Neural cell (in vitro differentiated cells): ENCODE measurements around the gene GTPBP6. TPM values are rescaled to one million over a fixed set of nuclear protein-coding genes. Genes with fewer than 3 reads are reported as not detected.

Source experiments
- H2AFZ ChIP-seq: fragments of 200-600, 300-800 bp; sonication (generic), shearing (Covaris generic); 2 replicates; pipeline ENCODE4 v1.6.0; 2014; ENCODE audit warnings: low read depth, mild to moderate bottlenecking, antibody characterized with exemption, low read length, moderate library complexity
- H3F3A ChIP-seq: fragments of 200-600 bp; shearing (Covaris generic); 2 replicates; pipeline ENCODE4 v1.6.1; 2016; ENCODE audit warnings: mild to moderate bottlenecking, moderate library complexity, mixed read lengths, antibody characterized with exemption, low read length; ENCODE audit not compliant: insufficient read depth, poor library complexity, severe bottlenecking
- H3K27ac ChIP-seq: fragments of 200-600, 300-800 bp; sonication (generic), shearing (Covaris generic); 2 replicates; pipeline ENCODE4 v1.5.1; 2014; ENCODE audit warnings: mild to moderate bottlenecking, low read length, moderate library complexity
- H3K27me3 ChIP-seq: fragments of 300-800, 200-600 bp; sonication (generic), shearing (Covaris generic); 2 replicates; pipeline ENCODE4 v1.6.0; 2014; ENCODE audit warnings: mild to moderate bottlenecking, low read depth, low read length, moderate library complexity; ENCODE audit not compliant: insufficient read depth
- H3K36me3 ChIP-seq: fragments of 300-800, 200-600 bp; sonication (generic), shearing (Covaris generic); 2 replicates; pipeline ENCODE4 v1.5.1; 2014; ENCODE audit warnings: mild to moderate bottlenecking, antibody characterized with exemption, low read length, moderate library complexity; ENCODE audit not compliant: insufficient read depth
- H3K4me2 ChIP-seq: fragments of 300-800, 200-600 bp; sonication (generic), shearing (Covaris generic); 2 replicates; pipeline ENCODE4 v1.6.0; 2014; ENCODE audit warnings: mild to moderate bottlenecking, low read length
- H3K4me3 ChIP-seq: fragments of 300-800, 200-600 bp; sonication (generic), shearing (Covaris generic); 2 replicates; pipeline ENCODE4 v1.5.1; 2014; ENCODE audit warnings: mild to moderate bottlenecking, low read length, moderate library complexity
- H3K79me2 ChIP-seq: fragments of 200-600 bp; shearing (Covaris generic); replicated peaks from 2 replicates; pipeline ENCODE4 v1.6.0; 2014; ENCODE audit warnings: mild to moderate bottlenecking, low read length, moderate library complexity; ENCODE audit not compliant: insufficient read depth
- H3K9ac ChIP-seq: fragments of 300-800, 200-600 bp; sonication (generic), shearing (Covaris generic); 2 replicates; pipeline ENCODE4 v1.6.1; 2016; ENCODE audit warnings: mild to moderate bottlenecking, low read length, mixed read lengths
- H3K9me2 ChIP-seq: fragments of 200-600 bp; shearing (Covaris generic); 2 replicates; pipeline ENCODE4 v1.6.1; 2016; ENCODE audit warnings: mild to moderate bottlenecking, low read length, mixed read lengths; ENCODE audit not compliant: insufficient read depth
- H3K9me3 ChIP-seq: fragments of 200-600, 300-800 bp; sonication (generic), shearing (Covaris generic); 2 replicates; pipeline ENCODE4 v1.6.1; 2016; ENCODE audit warnings: mild to moderate bottlenecking, mixed run types, low read length, moderate library complexity, mixed read lengths
- H4K20me1 ChIP-seq: fragments of 200-600 bp; shearing (Covaris generic); 2 replicates; pipeline ENCODE4 v1.6.1; 2016; ENCODE audit warnings: mild to moderate bottlenecking, mixed run types; ENCODE audit not compliant: insufficient read depth
- CTCF ChIP-seq: fragments of 450-650 bp; IDR thresholded peaks from 2 replicates; pipeline ENCODE4 v1.5.1; 2014; ENCODE audit warnings: antibody characterized with exemption, mild to moderate bottlenecking, moderate library complexity; ENCODE audit not compliant: poor library complexity, severe bottlenecking
- EP300 ChIP-seq: fragments of 450-650 bp; conservative IDR thresholded peaks from 2 replicates; pipeline ENCODE4 v1.6.1; 2014; ENCODE audit warnings: antibody characterized with exemption, mild to moderate bottlenecking, moderate library complexity; ENCODE audit not compliant: poor library complexity, severe bottlenecking
- EZH2 ChIP-seq: fragments of 200-600, 300-800 bp; shearing (Covaris generic), sonication (generic); IDR thresholded peaks from 2 replicates; pipeline ENCODE4 v1.6.1; 2014; ENCODE audit warnings: antibody characterized with exemption, low read length, borderline replicate concordance, mild to moderate bottlenecking; ENCODE audit not compliant: insufficient read depth, poor library complexity, severe bottlenecking
- MXI1 ChIP-seq: fragments of 450-650 bp; conservative IDR thresholded peaks from 2 replicates; pipeline ENCODE4 v1.6.1; 2014; ENCODE audit warnings: antibody characterized with exemption, mild to moderate bottlenecking; ENCODE audit not compliant: poor library complexity, severe bottlenecking
- POLR2AphosphoS5 ChIP-seq: IDR thresholded peaks from 2 replicates; pipeline ENCODE4 v1.6.1; 2012
- RAD21 ChIP-seq: fragments of 450-650 bp; conservative IDR thresholded peaks from 2 replicates; pipeline ENCODE4 v1.6.1; 2014; ENCODE audit warnings: antibody characterized with exemption, mild to moderate bottlenecking, moderate library complexity
- SMC3 ChIP-seq: fragments of 450-650 bp; conservative IDR thresholded peaks from 2 replicates; pipeline ENCODE4 v1.6.1; 2014; ENCODE audit warnings: antibody characterized with exemption, mild to moderate bottlenecking, moderate library complexity; ENCODE audit not compliant: poor library complexity
- TAF1 ChIP-seq: IDR thresholded peaks from 2 replicates; pipeline ENCODE4 v1.6.1; 2012; ENCODE audit warnings: low read depth
- polyA plus RNA-seq: library from polyadenylated mRNA; depleted of rRNA; stranded (reverse); fragments of >200 nt; gene quantifications from 2 replicates; pipeline ENCODE4 v1.2.3, GENCODE V29; 2014
- TF ChIP-seq, protein P1 (sequence below): IDR thresholded peaks from 2 replicates; pipeline ENCODE4 v1.6.1; 2012; ENCODE audit warnings: borderline replicate concordance

GTPBP6 gene
- polyA plus RNA-seq, 1 donor from 2014 or later = 23.6 TPM

GRCh38 chrX:287670-288069 is 30.9 kb downstream of the GTPBP6 start:
- Histone ChIP-seq H3K27me3 (no peaks in the 10 kb centered on the region), H3K9ac (no peak overlapping the region), H3K4me2 (no peak overlapping the region), H3F3A (no peaks in the 10 kb centered on the region), H3K79me2 (no peaks in the 10 kb centered on the region), H4K20me1 (no peaks in the 10 kb centered on the region), H3K27ac (no peak overlapping the region), H2AFZ (no peak overlapping the region), H3K9me3 (no peaks in the 10 kb centered on the region), H3K9me2 (no peaks in the 10 kb centered on the region), H3K4me3 (no peak overlapping the region), H3K36me3 (peaks cover 9% of the 10 kb centered on the region)
- TF ChIP-seq, protein P1, sequence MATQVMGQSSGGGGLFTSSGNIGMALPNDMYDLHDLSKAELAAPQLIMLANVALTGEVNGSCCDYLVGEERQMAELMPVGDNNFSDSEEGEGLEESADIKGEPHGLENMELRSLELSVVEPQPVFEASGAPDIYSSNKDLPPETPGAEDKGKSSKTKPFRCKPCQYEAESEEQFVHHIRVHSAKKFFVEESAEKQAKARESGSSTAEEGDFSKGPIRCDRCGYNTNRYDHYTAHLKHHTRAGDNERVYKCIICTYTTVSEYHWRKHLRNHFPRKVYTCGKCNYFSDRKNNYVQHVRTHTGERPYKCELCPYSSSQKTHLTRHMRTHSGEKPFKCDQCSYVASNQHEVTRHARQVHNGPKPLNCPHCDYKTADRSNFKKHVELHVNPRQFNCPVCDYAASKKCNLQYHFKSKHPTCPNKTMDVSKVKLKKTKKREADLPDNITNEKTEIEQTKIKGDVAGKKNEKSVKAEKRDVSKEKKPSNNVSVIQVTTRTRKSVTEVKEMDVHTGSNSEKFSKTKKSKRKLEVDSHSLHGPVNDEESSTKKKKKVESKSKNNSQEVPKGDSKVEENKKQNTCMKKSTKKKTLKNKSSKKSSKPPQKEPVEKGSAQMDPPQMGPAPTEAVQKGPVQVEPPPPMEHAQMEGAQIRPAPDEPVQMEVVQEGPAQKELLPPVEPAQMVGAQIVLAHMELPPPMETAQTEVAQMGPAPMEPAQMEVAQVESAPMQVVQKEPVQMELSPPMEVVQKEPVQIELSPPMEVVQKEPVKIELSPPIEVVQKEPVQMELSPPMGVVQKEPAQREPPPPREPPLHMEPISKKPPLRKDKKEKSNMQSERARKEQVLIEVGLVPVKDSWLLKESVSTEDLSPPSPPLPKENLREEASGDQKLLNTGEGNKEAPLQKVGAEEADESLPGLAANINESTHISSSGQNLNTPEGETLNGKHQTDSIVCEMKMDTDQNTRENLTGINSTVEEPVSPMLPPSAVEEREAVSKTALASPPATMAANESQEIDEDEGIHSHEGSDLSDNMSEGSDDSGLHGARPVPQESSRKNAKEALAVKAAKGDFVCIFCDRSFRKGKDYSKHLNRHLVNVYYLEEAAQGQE = no peak
- no peak for TF ChIP-seq EP300
- no peak for TF ChIP-seq RAD21

GRCh38 chrX:285076-285677 is 33.4 kb downstream of the GTPBP6 start:
- no peak overlapping the region for H2AFZ ChIP-seq
- no peaks in the 10 kb centered on the region for H3F3A ChIP-seq
- peaks cover 2% of the 10 kb centered on the region for H3K79me2 ChIP-seq
- no peak overlapping the region for H3K9ac ChIP-seq
- H3K9me2 ChIP-seq = no peaks in the 10 kb centered on the region
- TF ChIP-seq TAF1 (no peak), RAD21 (no peak), SMC3 (no peak), POLR2AphosphoS5 (no peak), EP300 (no peak), MXI1 (no peak), CTCF (no peak), EZH2 (no peak)
- TF ChIP-seq, protein P1 = no peak
- no peak overlapping the region for H3K27ac ChIP-seq
- H3K36me3 ChIP-seq = peaks cover 9% of the 10 kb centered on the region
- no peaks in the 10 kb centered on the region for H3K27me3 ChIP-seq
- H3K4me3 ChIP-seq = no peak overlapping the region
- no peak overlapping the region for H3K4me2 ChIP-seq
- no peaks in the 10 kb centered on the region for H3K9me3 ChIP-seq
- no peaks in the 10 kb centered on the region for H4K20me1 ChIP-seq
